ENCODE results near the gene GCSAML.

DNA sequence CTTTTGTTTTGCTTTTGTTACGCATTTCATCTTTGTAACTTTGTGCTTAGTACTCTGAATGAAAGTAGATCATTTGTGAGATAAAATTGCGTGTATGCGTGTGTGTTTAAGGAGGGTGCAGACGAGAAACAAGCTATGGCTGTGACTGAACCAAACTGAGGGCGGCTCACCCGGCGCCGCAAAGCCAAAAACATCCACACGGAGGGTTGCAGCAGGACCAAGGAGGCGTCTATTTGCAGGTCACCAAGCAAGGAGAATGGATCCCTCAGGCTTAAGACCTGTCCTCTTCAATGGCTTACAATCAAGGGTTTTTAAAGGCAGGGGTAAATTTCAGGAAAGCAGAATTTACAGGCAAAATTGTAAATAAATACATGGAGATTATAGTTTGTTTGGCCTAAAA lies 12.8 kb downstream of the GCSAML start:
- TF ChIP-seq ZNF274 (IDR thresholded peaks at IDR 0.05; ENCODE audit: low read depth, low read length) = no peak
- no peak for TF ChIP-seq YY1 (IDR thresholded peaks at IDR 0.05; ENCODE audit: insufficient read depth, insufficient read length)

All from NT2/D1 (cell line).